Left lung (tissue), 10 donors: ENCODE measurements around the gene TMEM100. TPM values are rescaled to one million over a fixed set of nuclear protein-coding genes. Genes with fewer than 3 reads are reported as not detected.

Source experiments
- ATAC-seq: fragments of 200-7000 bp; cut with Tn5 transposase; one replicate; pipeline ENCODE4 v1.9.1; 2020; ENCODE audit warnings: moderate library complexity
- DNase-seq, 4 donors: peaks; one replicate each; pipeline ENCODE4 v3.0.0-alpha.2; 2013 to 2020
- H3K27ac ChIP-seq, 2 donors: fragments of 200-600 bp; sonication (generic) in 1 of 2; one replicate each; pipeline versions ENCODE4 v1.5.0 to v1.8.0; 2020 to 2021
- H3K27me3 ChIP-seq, 2 donors: fragments of 200-600 bp; sonication (generic) in 1 of 2; one replicate each; pipeline versions ENCODE4 v1.5.0 to v1.8.0; 2020 to 2021
- H3K36me3 ChIP-seq, 2 donors: fragments of 200-600 bp; sonication (generic) in 1 of 2; one replicate each; pipeline versions ENCODE4 v1.5.0 to v1.8.0; 2020 to 2021
- H3K4me1 ChIP-seq, 2 donors: fragments of 200-600 bp; one replicate each; pipeline ENCODE4 v1.8.0; 2021
- H3K4me3 ChIP-seq, 2 donors: fragments of 200-600 bp; sonication (generic) in 1 of 2; one replicate each; pipeline versions ENCODE4 v1.5.0 to v1.8.0; 2020 to 2021; ENCODE audit warnings: mild to moderate bottlenecking in 1 of 2
- H3K9me3 ChIP-seq, 2 donors: fragments of 200-600 bp; sonication (generic) in 1 of 2; one replicate each; pipeline versions ENCODE4 v1.5.0 to v1.8.0; 2020 to 2021
- CTCF ChIP-seq, 2 donors: fragments of 200-600 bp; sonication (generic) in 1 of 2; IDR thresholded peaks; one replicate each; pipeline versions ENCODE4 v1.5.0 to v1.8.0; 2021; ENCODE audit warnings: antibody characterized with exemption in 2 of 2
- intact Hi-C, 2 donors: fragments of 100-400 bp; cut with DNase I; formaldehyde crosslinking; loops; one replicate each; pipeline versions ENCODE4 v1.11.2 to v1.14.2; 2022
- polyA plus RNA-seq, 6 donors: library from polyadenylated mRNA; unstranded; fragments of 120-200 nt; gene quantifications; one replicate each; pipeline ENCODE4 v1.2.1, GENCODE V29; 2013; ENCODE audit not compliant: insufficient read length in 6 of 6
- total RNA-seq, 2 donors: library from RNA; stranded (reverse); fragmentation: NEBNext Ultra II Directional; extraction: Animal tissue kit (Norgen Biotek cat#: 25700); gene quantifications; one replicate each; pipeline ENCODE4 v1.2.1, GENCODE V29; 2021
- donor health status: DM: no; HTN: yes; CAD: no.
- donor health status: DM: no; HTN: no; CAD: no.

TMEM100 gene
- total and polyA plus RNA-seq, 8 donors: 18.6 to 164 (median 37.0) TPM

- Histone ChIP-seq H3K9me3 (no peaks in the 10 kb centered on the region), H3K4me1 (peaks cover 4 to 19% of the 10 kb centered on the region in 2 donors), H3K27me3 (no peaks in the 10 kb centered on the region), H3K36me3 (no peaks in the 10 kb centered on the region), H3K4me3 (peak overlapping the region in 1 of 2 donors; percentile 8), H3K27ac (peak overlapping the region; percentile 73 to 77)
- TF ChIP-seq CTCF (IDR thresholded peaks at IDR 0.05): no peak
- intact Hi-C loops: no loop called here
- peak in 1 of 4 donors; percentile 47 for DNase-seq
- peak; percentile 72 for ATAC-seq
Measured at GRCh38 chr17:55731586-55732250, 9.1 kb upstream of the TMEM100 start.

GRCh38 chr17:55730808-55731207 is 8.1 kb upstream of the TMEM100 start:
- intact Hi-C loops: no loop called here
- Histone ChIP-seq H3K27ac (peak overlapping the region; percentile 73 to 77), H3K36me3 (no peaks in the 10 kb centered on the region), H3K4me3 (peak overlapping the region in 1 of 2 donors; percentile 8), H3K4me1 (peaks cover 7 to 19% of the 10 kb centered on the region in 2 donors), H3K9me3 (no peaks in the 10 kb centered on the region), H3K27me3 (no peaks in the 10 kb centered on the region)
- DNase-seq (no peak), ATAC-seq (no peak)
- TF ChIP-seq CTCF (IDR thresholded peaks at IDR 0.05): no peak

- Histone ChIP-seq H3K9me3 (no peaks in the 10 kb centered on the region), H3K4me3 (peak overlapping the region in 1 of 2 donors; percentile 8), H3K36me3 (no peaks in the 10 kb centered on the region), H3K27me3 (no peaks in the 10 kb centered on the region), H3K4me1 (peaks cover 7 to 19% of the 10 kb centered on the region in 2 donors), H3K27ac (peak overlapping the region; percentile 73 to 77)
- intact Hi-C loops: no loop called here
- ATAC-seq: no peak
- DNase-seq: no peak
- no peak for TF ChIP-seq CTCF (IDR thresholded peaks at IDR 0.05)
Measured at GRCh38 chr17:55730380-55730779, 7.7 kb upstream of the TMEM100 start.

GRCh38 chr17:55729484-55729883 is 6.8 kb upstream of the TMEM100 start:
- intact Hi-C loops: no loop called here
- H3K4me1 ChIP-seq: peaks cover 7 to 18% of the 10 kb centered on the region in 2 donors
- ATAC-seq: no peak

More at GRCh38 chr17:55729484-55729883, 6.8 kb upstream of the TMEM100 start:
- peak overlapping the region in 1 of 2 donors; percentile 5 for H3K4me3 ChIP-seq
- H3K9me3 ChIP-seq: no peaks in the 10 kb centered on the region
- no peak for TF ChIP-seq CTCF (IDR thresholded peaks at IDR 0.05)
- peak overlapping the region in 1 of 2 donors; percentile 39 for H3K27ac ChIP-seq
- DNase-seq: no peak
- no peaks in the 10 kb centered on the region for H3K27me3 ChIP-seq
- H3K36me3 ChIP-seq: no peaks in the 10 kb centered on the region
